T-helper 9 cell (primary cell): Measurements from ENCODE around the gene SACS.
"Not testable (repeated sequence)": the region's sequence is repeated elsewhere in the genome, so short reads cannot be mapped to it uniquely, and the experiment has no call there.

Source experiments
- DNase-seq: peaks from one replicate; pipeline ENCODE4 v3.0.0-alpha.2; 2020

SACS gene

DNA sequence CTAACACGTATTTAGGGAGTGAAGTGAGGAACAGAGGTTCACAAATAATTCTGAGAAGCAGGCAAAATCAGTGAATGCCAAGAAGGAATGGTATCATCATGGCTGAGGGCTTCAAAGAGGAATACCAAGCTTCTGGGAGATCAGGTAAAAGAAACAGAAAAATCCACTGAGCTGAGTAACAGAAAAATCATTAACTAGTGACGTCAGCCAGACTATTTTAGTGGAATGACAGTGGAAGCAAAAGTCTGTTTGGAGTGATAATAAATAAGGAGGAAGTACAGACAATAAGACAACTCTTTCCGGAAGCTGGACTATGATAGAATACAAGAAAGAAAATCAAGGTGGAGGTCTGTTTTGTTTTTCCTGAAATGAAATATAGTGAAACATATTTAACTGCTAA lies 83.5 kb downstream of the SACS start:
- no peak for DNase-seq

DNA sequence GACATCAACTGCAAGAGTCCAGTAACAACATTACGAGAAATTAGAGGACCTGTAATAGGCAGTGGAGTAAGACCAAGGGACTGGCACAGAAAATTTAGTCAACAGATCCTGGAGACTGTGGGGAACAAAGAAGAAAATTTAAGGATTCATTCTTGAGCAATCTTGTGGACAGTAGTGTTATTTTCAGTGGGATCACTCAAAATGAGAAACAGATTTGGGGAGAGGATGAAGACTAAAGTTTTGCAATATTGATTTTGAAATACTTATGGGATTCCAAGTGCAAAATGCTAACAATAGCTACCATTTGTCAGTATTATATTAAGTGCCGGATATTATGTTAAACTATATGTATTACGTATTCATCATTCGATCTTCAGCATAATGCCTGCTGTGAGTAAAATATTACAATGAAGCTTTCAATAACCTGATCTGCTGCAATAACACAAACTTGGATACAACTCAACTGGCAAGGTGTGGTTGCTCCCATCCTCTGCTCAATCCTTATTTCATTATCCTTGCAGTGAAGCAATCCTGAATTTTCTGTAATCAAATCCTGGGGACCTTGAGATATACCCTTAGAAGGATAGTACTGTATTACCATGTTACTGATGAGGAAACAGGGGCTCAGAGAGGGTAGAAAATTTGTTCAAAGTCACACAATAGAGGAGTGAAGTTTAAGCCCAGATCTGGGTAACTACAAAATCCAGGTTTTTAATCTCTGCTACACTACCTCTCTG lies 84.2 kb downstream of the SACS start:
- DNase-seq: no peak

DNA sequence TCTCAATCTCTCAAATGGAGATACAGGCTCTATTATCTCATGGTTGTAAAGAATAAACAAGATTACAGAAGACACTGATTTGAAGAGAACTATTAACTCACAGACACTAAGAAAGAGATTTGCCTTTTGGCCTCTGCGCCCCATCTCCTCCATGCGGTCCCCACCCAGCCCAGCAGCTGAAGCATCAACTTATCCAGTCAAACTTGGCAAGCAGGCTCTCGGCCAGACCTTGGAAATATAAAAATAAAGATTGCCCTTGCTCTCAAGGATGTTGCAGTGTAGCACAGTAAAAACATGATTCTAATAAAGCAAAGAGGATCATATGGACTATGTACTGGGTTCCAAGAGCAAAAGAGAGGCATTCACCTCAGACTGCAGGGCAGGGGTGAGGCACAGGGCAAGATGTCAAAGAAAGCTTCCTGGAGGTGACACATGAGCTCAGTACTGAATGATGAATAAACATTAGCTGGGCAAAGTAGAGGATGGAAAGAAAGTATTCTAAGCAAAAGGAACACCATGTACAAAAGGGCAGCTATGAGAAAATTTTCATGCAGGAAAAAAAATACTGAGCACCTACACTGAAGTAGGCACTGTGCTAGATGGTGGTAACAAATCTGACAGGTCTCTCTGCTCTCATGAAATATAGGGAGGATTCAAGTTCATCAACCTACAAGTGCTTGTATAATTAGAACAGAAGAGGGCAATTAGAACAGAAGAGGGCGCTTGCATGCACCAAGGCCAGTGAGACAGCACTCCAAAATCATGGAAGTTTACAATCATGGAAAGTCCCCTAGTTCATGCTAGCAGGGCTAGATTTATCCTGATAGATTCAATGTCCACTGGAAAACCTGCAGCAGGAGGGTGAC lies 85.0 kb downstream of the SACS start:
- DNase-seq: no peak

DNA sequence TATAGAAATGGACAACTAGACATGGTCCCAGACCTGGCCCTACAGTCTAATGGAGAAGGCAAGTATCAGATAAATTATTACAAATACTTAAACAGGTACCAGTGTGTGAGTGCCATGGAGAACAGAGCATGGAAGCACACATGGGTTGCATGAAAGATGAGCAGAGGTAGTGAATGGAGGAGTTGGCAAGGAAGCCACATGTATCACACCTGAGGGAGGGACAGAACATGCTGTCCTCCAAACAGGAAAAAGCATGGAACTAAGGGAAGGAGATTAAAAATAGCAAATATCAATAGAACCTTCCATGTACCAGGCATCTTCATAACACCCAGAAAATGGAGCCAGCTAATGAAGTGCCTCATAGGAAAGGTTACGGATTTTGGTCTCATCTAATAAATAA lies 85.9 kb downstream of the SACS start:
- no peak for DNase-seq

DNA sequence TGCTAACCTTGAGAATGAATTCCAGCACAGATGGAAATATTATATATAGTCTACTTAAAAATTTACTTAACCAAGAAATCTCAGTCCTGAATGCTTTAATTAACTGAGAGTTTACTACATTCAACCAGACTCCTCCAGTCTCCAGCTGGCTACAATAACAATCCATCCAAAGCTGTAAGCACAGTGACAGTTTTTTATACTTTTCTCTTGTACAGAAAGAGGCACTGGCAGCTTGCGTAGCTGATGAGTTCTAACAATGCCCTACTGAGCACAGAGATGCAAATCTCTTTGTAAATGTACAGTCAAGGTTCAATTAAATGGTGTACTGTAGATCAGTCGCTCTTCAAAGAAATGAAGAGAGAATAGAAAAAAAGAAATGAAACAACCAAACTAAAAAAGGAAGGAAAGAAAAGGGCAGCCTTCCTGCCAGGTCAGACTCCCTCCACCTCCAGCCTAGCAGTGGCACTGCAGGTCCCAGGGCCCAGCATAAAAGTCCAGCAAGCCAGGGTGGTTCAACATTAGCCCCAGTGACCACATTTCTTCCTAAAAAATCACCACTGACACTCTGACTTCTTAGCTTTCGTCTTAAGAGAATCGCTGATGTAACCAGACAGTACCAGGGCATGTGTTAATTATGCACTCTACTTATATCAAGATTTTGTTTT lies 88.4 kb downstream of the SACS start:
- no peak for DNase-seq

DNA sequence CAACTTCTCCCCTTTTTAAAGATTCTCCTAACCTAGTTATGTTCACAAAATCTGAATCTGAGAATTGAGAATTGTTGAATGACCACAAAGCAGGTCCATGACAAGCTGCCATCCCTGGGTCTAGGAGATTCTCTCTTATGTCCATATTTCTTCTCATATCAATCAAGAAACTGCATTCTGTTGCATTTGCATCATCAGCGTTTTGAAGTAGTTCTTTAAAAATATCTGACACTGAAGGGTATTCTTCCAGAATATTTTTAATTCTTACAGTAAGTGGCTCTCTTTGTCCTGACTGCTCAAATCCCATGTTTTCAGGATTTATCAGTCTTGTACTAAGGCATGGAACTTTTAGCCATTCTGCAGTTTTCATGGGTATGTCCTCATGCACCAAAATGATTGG lies 94.3 kb downstream of the SACS start:
- no peak for DNase-seq

DNA sequence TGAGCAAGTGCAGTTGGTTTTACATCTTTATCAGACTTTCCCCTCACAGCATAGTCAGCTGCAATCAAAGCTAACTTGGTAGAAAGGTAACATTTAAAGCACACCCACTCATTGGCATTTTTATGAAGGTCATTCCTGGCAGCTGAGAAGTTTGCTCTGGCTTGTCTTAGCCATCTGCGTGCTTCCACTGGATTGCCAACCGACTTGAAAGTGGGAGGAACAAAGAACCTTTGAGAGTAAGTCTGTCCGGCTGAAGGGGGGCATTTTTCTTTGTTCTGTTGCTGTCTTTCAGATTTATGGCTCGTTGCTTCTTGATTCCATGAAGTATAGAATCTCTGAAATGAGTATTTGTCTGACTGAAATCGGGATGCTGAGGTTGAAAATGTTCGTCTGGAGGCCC lies 103.1 kb downstream of the SACS start:
- no peak for DNase-seq

DNA sequence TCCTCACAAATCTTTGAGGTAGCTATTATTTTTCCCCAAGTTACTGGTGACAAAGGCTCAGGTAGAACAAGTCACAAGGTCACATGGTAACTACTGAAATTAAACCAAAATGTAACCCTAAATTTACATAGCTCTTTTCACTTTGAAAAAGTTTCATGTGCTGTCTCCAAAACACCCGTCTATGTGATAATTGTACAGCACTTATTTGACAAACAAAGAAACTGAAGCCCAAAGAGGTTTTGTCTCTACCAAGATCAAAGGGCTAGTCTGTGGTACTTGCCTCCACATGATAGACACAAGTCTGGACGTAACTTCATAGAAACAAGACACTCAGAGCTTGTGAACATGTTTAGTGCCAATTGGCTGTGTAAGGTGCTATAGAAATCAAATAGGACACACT lies 108.3 kb downstream of the SACS start:
- no peak for DNase-seq

DNA sequence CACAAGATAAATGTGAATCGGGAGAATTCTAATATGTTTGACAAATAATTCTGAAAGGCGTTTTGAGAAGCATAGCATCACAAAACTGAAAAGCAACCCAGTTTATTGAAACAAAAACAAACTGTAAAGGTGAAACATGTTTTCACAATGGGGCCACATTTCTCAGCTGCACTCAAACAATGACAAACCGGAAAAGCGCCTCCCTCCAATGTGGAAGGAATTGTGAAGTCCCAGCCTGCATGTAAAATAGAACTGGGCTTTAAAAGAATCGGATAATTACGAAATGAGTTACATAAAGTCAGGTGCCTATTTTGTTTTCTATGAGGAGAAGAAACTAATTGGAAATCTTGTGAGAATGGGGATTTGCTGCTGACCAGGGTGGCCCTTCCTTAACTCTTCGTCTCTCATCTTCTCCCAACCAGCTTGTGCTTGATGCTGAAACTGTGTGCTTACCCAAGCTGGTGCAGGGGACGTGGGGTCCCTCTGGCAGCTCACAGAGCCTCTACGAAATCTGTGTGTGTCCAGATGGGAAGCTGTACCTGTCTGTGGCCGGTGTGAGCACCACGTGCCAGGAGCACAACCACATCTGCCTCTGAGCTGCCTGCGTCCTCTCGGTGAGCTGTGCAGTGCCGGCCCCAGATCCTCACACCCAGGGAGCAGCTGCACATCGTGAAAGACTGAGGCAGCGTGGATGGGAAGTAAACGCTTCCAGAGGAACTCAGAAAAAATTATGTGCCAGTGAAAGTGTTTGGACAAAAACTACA lies 109.4 kb downstream of the SACS start:
- no peak for DNase-seq

DNA sequence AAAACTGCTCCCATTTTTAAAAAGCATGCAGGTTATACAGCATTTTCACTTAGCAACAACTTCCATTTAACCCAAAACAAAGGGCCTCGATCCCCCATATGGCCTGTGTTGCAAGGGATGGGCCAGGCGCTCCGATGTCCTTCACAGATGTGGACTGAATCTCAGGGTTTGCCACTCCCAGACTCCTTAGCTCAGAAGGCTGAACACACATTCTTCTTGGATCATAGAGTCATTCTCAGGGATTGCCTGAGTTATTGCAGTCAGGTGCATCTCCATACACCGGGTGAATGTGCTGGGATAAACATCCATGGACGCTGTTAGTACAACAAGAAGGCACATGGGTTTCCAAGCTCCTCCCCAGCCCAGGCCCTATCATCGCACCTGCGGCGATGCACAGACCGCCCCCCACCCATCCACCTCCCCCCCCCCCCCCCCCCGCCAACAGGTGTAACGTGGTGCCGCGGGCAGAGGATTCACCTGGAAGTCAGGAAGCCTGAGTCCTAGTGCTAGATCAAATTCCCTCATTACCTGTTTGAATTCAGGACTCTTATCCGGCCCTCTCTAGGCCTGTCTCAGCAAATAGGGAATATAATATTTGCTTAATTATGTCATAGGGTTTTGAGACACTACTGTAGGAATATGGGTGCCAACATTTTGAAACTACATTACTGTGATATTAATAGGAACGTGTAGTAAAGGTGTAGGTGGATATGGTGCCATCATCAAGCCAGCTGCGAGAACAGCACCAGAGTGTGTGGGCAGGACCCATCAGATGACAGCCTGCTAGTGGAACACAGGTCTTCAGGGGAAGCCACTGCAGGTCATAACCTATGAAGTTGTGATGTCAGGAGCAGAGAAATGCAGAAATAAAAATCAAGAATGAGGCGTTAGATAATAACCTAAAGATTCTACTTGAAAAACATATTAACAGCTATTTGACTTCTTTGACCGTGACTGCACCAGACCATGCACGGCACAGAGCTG lies 110.9 kb downstream of the SACS start:
- no peak for DNase-seq

DNA sequence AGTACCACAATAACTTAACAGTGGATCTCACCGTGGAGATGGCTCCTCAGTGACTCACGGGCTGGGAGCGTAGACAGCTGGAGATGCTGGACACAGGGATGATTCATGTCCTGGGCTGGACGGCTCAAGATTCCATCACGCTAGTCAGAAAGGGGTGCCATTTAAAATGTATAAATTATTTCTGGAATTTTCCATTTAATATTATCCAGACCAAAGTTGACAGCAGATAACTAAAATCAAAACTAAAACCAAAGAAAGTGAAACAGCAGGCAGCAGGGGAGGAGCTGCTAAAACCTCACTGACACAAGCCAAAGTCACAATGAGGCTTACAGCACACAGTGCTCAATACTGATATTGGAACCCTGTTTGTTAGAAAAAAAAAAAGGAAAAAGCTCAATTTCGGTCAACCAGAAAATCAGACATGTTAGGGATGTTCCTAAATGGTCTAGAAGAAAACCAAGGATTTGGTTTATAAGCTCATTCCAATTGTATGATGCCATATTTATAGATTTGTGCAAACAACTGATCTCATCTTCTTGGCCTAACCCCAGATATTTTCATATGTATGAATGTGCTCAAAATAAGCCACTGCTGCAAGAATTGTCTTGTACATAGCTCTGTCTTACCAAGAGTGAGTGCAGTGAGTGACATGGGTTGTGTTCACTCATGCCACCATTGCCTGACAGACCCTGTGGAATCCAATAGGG lies 111.8 kb downstream of the SACS start:
- no peak for DNase-seq

DNA sequence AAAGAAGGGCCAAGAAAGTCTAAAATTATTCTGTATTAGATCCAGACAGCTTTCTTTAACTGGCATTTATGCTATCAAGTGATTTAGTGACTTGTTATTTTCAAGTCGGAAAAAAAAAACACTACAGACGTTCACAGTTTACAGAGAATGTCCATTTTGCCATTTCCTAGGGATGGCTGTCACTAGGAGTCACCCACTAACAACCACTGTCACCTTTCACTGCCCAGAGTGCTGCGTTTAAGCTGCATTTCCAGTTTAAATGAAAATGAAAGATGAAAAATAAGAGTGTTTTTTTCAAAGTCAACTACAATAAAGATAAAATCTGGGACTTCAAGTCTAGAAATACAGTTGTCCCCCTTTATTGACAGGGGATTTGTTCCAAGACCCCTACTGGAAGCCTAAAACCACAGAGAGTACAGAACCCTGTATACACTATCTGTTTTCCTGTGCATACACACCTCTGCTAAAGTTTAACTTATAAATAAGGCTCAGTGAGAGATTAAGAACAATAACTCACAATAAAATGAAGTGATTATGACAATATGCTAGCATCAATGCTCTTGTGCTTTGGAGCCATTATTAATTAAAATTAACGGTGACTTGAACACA lies 112.5 kb downstream of the SACS start:
- no peak for DNase-seq

DNA sequence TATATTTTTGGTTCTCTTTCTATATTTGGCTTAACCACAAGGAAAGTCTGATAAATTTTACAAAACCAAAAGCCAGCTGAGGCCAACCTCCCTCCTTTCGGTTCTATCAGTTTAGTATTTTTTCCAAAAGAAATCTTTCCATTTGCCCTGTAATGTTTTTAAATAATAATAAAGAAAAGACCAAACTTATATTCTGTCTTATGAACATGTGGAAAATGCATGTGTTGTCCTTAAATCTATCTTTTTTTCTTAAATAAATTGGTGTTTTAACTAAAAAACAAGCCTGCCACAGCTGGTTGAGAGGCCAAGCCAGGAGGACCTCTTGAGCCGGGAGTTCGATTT lies 113.6 kb downstream of the SACS start:
- no peak for DNase-seq

DNA sequence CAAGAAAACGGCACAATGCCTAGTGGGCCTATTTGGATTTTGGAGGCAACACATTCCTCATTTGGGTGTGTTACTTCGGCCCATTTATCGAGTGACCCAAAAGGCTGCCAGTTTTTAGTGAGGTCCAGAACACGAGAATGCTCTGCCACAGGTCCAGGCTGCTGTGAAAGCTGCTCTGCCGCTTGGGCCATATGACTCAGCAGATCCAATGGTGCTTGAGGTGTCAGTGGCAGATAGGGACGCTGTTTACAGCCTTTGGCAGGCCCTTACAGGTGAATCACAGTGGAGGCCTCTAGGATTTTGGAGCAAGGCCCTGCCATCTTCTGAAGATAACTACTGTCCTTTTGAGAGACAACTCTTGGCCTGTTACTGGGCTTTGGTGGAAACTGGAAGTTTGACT lies 118.7 kb downstream of the SACS start:
- DNase-seq: not testable (repeated sequence)

DNA sequence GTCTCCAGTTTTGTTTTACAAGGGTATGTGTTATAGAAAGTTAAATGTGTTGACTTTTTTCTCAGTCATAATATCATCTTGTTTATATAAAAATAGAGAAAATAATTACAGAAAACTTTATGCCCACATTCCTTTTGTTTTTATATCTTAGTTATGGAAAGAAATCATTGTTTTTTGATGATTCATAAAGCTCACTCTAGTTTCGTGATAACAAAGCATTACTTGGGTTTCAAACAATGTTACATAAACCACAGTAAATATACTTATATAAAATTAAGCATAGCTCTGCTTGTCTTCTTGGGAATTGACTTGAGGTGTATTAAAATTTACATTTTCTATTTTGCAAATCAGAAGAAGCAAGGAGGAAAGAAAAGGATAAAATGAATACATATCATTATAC lies 140.9 kb downstream of the SACS start:
- no peak for DNase-seq

DNA sequence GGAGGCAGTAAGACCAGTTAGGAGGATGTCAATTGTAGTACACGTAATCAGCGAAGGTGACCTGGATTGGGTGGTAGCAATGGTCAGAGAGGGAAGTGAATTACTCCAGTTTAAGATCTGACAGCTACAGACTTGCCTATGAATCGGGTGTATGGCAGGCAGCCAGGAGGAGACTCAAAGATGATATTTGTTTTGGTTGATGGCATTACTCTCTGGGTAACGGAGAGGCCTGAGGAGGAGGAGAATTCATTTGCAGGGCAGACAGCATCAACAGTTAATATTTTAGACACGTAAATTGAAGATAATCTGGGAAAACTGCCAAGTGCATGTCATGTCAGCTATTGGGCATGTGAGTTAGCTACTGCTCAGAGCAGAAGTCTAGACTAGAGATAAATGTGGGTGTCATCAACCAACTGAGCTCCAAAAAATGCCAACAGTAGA lies 143.6 kb downstream of the SACS start:
- no peak for DNase-seq

DNA sequence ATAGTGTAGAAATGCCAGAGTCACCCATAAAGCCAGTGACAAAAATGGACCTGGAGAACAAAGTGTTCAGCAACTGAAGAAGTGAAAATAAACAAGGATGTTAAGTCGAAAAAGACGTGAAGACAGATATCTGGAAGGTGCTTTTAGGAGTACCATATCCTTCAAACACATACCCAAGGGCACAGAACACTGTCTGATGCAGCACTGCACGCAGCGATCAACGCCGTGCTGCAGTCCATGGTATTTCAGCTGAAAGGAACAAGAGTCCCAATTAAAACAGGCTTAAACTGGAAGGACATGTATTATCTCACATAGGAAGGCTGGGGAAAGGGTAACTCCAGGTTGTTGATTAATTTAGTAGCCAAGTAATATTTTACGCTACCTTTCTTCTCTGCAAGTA lies 144.5 kb downstream of the SACS start:
- no peak for DNase-seq

DNA sequence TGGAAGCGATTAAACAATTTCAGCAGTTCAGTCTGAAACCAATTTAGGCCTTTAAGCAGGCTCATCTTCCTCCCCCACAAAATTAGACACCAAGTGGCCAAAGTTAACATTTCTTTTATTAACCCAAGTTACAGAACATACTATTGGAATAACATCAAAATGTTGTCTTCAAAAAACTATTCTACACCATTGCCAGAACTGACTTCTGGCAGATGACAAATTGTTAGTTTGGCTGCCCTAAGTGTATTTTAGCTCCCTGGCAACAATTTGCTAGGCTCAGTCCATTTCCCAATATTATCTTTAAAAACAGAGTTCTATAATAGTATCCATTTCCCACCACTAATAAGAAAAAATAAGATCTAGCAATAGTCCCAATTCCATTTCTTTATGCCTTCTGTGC lies 144.9 kb downstream of the SACS start:
- DNase-seq: no peak

DNA sequence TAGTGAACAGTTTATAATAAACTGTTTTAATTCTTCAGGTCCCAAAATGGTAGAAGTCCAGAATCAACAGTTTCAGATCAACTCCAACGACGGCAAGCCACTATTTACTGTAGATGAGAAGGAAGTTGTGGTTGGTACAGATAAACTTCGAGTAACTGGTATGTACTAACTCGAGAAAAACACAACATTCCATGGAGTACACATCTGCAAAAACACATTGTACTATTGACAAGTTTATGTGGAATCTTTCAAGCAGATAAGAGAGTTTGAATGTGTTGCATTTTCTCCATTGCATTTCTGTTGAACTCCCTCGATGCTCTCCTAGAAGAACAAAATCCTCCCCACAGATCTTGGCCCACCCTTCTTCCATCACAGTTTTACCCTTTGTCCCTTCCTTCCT lies 154.2 kb downstream of the SACS start:
- DNase-seq: no peak
